ENCODE measurements around the gene KDM4D.

GRCh38 chr11:95045812-95046211 lies 72.3 kb downstream of the KDM4D start:
- no peak for TF ChIP-seq CTCF (IDR thresholded peaks at IDR 0.05; ENCODE audit: borderline replicate concordance, extremely low read depth, low read length, poor library complexity, severe bottlenecking)
- TF ChIP-seq EZH2 (IDR thresholded peaks at IDR 0.05; ENCODE audit: borderline replicate concordance, low read depth, low read length, severe bottlenecking): no peak
